HEK293 (cell line): ENCODE data around the gene RPS28.
A peak's percentile ranks its signal among the peaks of the same experiment; 100 is the strongest.

Source experiments
- CTCF ChIA-PET: fragments of 350-600 bp; formaldehyde crosslinking; extraction: SDS; loops from one replicate; lab custom pipeline; 2021; ENCODE audit warnings: antibody characterized with exemption; lab: Yijun Ruan, JAX
- POLR2A ChIA-PET: fragments of 300-600 bp; formaldehyde crosslinking; extraction: SDS; loops from one replicate; lab custom pipeline; 2020; ENCODE audit warnings: antibody characterized with exemption, inconsistent platforms; lab: Yijun Ruan, JAX
- H3K27ac ChIP-seq: fragments of 200-500 bp; sonication (Bioruptor generic); 2 replicates; pipeline ENCODE4 v1.5.1; 2014; ENCODE audit warnings: low read depth, low read length, control low read depth, inconsistent platforms; ENCODE audit errors: extremely low read depth
- H3K36me3 ChIP-seq, 2 experiments: fragments of 200-500 bp in 1 of 2; sonication (Bioruptor generic) in 1 of 2; 1 replicate in 1 of 2; 2 replicates in 1 of 2; pipeline ENCODE4 v1.5.1; 2014 to 2017; ENCODE audit warnings: inconsistent platforms in 2 of 2, low read length in 2 of 2; ENCODE audit not compliant: control insufficient read depth in 2 of 2, insufficient read depth in 1 of 2
- H3K4me1 ChIP-seq: fragments of 200-500 bp; sonication (Bioruptor generic); 2 replicates; pipeline ENCODE4 v1.5.1; 2014; ENCODE audit warnings: mild to moderate bottlenecking, low read length, inconsistent platforms; ENCODE audit not compliant: control insufficient read depth, insufficient read depth
- H3K4me3 ChIP-seq: 2 replicates; pipeline ENCODE4 v1.5.1; 2011; ENCODE audit warnings: low read depth, mild to moderate bottlenecking, control low read depth, low read length, moderate library complexity
- H3K9me3 ChIP-seq: fragments of 200-500 bp; sonication (Bioruptor generic); 2 replicates; pipeline ENCODE4 v1.5.1; 2014; ENCODE audit warnings: low read depth, low read length, inconsistent platforms; ENCODE audit not compliant: control insufficient read depth, insufficient read depth
- RBAK ChIP-seq: fragments of 450-650 bp; formaldehyde crosslinking; IDR thresholded peaks from 2 replicates; pipeline ENCODE4 v1.5.1; 2016; ENCODE audit warnings: missing biosample characterization, missing genetic modification characterization
- ZBTB20 ChIP-seq: fragments of 450-650 bp; formaldehyde crosslinking; IDR thresholded peaks from 2 replicates; pipeline ENCODE4 v1.5.1; 2016; ENCODE audit warnings: missing biosample characterization, missing genetic modification characterization
- ZFP3 ChIP-seq: fragments of 450-650 bp; formaldehyde crosslinking; IDR thresholded peaks from 2 replicates; pipeline ENCODE4 v1.5.1; 2016; ENCODE audit warnings: low read depth, missing biosample characterization, missing genetic modification characterization
- ZNF121 ChIP-seq: fragments of 450-650 bp; formaldehyde crosslinking; IDR thresholded peaks from 2 replicates; pipeline ENCODE4 v1.5.1; 2016; ENCODE audit warnings: missing biosample characterization, missing genetic modification characterization
- ZNF138 ChIP-seq: fragments of 450-650 bp; formaldehyde crosslinking; IDR thresholded peaks from 2 replicates; pipeline ENCODE4 v1.5.1; 2016; ENCODE audit warnings: missing biosample characterization, missing genetic modification characterization, borderline replicate concordance
- ZNF140 ChIP-seq: fragments of 450-650 bp; formaldehyde crosslinking; IDR thresholded peaks from 2 replicates; pipeline ENCODE4 v1.5.1; 2016; ENCODE audit warnings: missing biosample characterization, missing genetic modification characterization
- ZNF341 ChIP-seq: fragments of 450-650 bp; formaldehyde crosslinking; IDR thresholded peaks from 2 replicates; pipeline ENCODE4; 2016; ENCODE audit warnings: low read depth, missing biosample characterization, missing genetic modification characterization
- ZNF585B ChIP-seq: fragments of 450-650 bp; formaldehyde crosslinking; IDR thresholded peaks from 2 replicates; pipeline ENCODE4 v1.5.1; 2016; ENCODE audit warnings: missing biosample characterization, missing genetic modification characterization
- ZNF626 ChIP-seq: fragments of 450-650 bp; sonication (Bioruptor Pico); formaldehyde crosslinking; IDR thresholded peaks from 2 replicates; pipeline ENCODE4 v1.5.1; 2018; ENCODE audit warnings: missing biosample characterization, missing genetic modification characterization, inconsistent platforms
- ZNF776 ChIP-seq: fragments of 450-650 bp; formaldehyde crosslinking; IDR thresholded peaks from 2 replicates; pipeline ENCODE4 v1.5.0; 2017; ENCODE audit warnings: missing biosample characterization, missing genetic modification characterization, borderline replicate concordance
- ZNF791 ChIP-seq: fragments of 450-650 bp; formaldehyde crosslinking; IDR thresholded peaks from 2 replicates; pipeline ENCODE4 v1.5.1; 2016; ENCODE audit warnings: missing biosample characterization, missing genetic modification characterization
- TF ChIP-seq, protein P1 (sequence below): fragments of 450-650 bp; formaldehyde crosslinking; IDR thresholded peaks from 2 replicates; pipeline ENCODE4 v1.5.1; 2017; ENCODE audit warnings: missing biosample characterization, missing genetic modification characterization
- TF ChIP-seq, protein P2 (sequence below): fragments of 450-650 bp; formaldehyde crosslinking; IDR thresholded peaks from 2 replicates; pipeline ENCODE4 v1.5.1; 2016; ENCODE audit warnings: missing biosample characterization, missing genetic modification characterization, borderline replicate concordance
- TF ChIP-seq, protein P3 (sequence below): fragments of 450-650 bp; formaldehyde crosslinking; IDR thresholded peaks from 2 replicates; pipeline ENCODE4 v1.5.1; 2016; ENCODE audit warnings: missing biosample characterization, missing genetic modification characterization
- TF ChIP-seq, protein P4 (sequence below): fragments of 450-650 bp; formaldehyde crosslinking; IDR thresholded peaks from 2 replicates; pipeline ENCODE4 v1.5.1; 2016; ENCODE audit warnings: missing biosample characterization, missing genetic modification characterization
- TF ChIP-seq, protein P5 (sequence below): fragments of 450-650 bp; formaldehyde crosslinking; IDR thresholded peaks from 2 replicates; pipeline ENCODE4 v1.5.1; 2016; ENCODE audit warnings: missing biosample characterization, missing genetic modification characterization
- TF ChIP-seq, protein P6 (sequence below): fragments of 450-650 bp; formaldehyde crosslinking; IDR thresholded peaks from 2 replicates; pipeline ENCODE4 v1.5.1; 2016; ENCODE audit warnings: missing biosample characterization, missing genetic modification characterization

The RPS28 gene

DNA sequence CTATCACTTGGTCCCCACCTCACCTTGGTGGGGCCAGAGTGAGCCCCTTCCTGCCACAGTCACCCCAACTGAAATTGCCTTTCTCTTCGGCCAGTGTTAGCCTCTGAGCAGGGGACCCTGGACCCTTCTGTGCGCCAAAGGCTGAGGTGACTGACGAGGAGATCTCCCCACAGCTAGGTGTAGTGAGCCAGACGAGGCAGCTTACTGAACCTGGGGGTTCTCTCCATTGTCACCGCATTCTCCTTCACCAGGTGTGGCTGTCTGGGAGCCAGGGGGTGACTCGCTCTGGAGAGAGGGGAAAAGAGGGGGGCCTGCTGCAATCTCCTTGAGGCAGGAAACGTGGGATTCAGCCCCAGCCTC lies 1.3 kb downstream of the RPS28 start:
- TF ChIP-seq ZNF626 (tag by site-specific recombination) (no peak), ZNF140 (tag by site-specific recombination) (no peak), ZNF341 (no peak), ZNF121 (tag by site-specific recombination) (no peak), ZNF138 (tag by site-specific recombination) (no peak), ZNF585B (tag by site-specific recombination) (no peak), ZNF776 (tag by site-specific recombination) (no peak), ZNF791 (tag by site-specific recombination) (no peak), RBAK (no peak)
- TF ChIP-seq, protein P1, sequence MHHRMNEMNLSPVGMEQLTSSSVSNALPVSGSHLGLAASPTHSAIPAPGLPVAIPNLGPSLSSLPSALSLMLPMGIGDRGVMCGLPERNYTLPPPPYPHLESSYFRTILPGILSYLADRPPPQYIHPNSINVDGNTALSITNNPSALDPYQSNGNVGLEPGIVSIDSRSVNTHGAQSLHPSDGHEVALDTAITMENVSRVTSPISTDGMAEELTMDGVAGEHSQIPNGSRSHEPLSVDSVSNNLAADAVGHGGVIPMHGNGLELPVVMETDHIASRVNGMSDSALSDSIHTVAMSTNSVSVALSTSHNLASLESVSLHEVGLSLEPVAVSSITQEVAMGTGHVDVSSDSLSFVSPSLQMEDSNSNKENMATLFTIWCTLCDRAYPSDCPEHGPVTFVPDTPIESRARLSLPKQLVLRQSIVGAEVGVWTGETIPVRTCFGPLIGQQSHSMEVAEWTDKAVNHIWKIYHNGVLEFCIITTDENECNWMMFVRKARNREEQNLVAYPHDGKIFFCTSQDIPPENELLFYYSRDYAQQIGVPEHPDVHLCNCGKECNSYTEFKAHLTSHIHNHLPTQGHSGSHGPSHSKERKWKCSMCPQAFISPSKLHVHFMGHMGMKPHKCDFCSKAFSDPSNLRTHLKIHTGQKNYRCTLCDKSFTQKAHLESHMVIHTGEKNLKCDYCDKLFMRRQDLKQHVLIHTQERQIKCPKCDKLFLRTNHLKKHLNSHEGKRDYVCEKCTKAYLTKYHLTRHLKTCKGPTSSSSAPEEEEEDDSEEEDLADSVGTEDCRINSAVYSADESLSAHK (tag by site-specific recombination) = no peak
- TF ChIP-seq, protein P2, sequence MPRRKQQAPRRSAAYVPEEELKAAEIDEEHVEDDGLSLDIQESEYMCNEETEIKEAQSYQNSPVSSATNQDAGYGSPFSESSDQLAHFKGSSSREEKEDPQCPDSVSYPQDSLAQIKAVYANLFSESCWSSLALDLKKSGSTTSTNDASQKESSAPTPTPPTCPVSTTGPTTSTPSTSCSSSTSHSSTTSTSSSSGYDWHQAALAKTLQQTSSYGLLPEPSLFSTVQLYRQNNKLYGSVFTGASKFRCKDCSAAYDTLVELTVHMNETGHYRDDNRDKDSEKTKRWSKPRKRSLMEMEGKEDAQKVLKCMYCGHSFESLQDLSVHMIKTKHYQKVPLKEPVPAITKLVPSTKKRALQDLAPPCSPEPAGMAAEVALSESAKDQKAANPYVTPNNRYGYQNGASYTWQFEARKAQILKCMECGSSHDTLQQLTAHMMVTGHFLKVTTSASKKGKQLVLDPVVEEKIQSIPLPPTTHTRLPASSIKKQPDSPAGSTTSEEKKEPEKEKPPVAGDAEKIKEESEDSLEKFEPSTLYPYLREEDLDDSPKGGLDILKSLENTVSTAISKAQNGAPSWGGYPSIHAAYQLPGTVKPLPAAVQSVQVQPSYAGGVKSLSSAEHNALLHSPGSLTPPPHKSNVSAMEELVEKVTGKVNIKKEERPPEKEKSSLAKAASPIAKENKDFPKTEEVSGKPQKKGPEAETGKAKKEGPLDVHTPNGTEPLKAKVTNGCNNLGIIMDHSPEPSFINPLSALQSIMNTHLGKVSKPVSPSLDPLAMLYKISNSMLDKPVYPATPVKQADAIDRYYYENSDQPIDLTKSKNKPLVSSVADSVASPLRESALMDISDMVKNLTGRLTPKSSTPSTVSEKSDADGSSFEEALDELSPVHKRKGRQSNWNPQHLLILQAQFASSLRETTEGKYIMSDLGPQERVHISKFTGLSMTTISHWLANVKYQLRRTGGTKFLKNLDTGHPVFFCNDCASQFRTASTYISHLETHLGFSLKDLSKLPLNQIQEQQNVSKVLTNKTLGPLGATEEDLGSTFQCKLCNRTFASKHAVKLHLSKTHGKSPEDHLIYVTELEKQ = no peak
- TF ChIP-seq, protein P3, sequence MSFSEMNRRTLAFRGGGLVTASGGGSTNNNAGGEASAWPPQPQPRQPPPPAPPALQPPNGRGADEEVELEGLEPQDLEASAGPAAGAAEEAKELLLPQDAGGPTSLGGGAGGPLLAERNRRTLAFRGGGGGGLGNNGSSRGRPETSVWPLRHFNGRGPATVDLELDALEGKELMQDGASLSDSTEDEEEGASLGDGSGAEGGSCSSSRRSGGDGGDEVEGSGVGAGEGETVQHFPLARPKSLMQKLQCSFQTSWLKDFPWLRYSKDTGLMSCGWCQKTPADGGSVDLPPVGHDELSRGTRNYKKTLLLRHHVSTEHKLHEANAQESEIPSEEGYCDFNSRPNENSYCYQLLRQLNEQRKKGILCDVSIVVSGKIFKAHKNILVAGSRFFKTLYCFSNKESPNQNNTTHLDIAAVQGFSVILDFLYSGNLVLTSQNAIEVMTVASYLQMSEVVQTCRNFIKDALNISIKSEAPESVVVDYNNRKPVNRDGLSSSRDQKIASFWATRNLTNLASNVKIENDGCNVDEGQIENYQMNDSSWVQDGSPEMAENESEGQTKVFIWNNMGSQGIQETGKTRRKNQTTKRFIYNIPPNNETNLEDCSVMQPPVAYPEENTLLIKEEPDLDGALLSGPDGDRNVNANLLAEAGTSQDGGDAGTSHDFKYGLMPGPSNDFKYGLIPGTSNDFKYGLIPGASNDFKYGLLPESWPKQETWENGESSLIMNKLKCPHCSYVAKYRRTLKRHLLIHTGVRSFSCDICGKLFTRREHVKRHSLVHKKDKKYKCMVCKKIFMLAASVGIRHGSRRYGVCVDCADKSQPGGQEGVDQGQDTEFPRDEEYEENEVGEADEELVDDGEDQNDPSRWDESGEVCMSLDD (tag by site-specific recombination) = no peak
- TF ChIP-seq, protein P4, sequence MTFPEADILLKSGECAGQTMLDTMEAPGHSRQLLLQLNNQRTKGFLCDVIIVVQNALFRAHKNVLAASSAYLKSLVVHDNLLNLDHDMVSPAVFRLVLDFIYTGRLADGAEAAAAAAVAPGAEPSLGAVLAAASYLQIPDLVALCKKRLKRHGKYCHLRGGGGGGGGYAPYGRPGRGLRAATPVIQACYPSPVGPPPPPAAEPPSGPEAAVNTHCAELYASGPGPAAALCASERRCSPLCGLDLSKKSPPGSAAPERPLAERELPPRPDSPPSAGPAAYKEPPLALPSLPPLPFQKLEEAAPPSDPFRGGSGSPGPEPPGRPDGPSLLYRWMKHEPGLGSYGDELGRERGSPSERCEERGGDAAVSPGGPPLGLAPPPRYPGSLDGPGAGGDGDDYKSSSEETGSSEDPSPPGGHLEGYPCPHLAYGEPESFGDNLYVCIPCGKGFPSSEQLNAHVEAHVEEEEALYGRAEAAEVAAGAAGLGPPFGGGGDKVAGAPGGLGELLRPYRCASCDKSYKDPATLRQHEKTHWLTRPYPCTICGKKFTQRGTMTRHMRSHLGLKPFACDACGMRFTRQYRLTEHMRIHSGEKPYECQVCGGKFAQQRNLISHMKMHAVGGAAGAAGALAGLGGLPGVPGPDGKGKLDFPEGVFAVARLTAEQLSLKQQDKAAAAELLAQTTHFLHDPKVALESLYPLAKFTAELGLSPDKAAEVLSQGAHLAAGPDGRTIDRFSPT = no peak
- Histone ChIP-seq H3K27ac (no peak overlapping the region; the same call in 1 of the 2 replicates), H3K36me3 (peaks cover 7 to 32% of the 10 kb centered on the region in 2 experiments), H3K4me1 (peaks cover 5% of the 10 kb centered on the region; the same call in 1 of the 2 replicates), H3K9me3 (no peaks in the 10 kb centered on the region), H3K4me3 (peak overlapping the region; percentile 97)
- CTCF ChIA-PET = interaction anchor here (0.7 kb wide), 2 partner anchors 10 to 31 kb away, joined by 3 to 4 read pairs; no protein-coding TSS in a partner anchor
- POLR2A ChIA-PET = interaction anchor here (0.6 to 2.0 kb wide), 4 partner anchors 12 to 236 kb away, joined by 3 to 22 read pairs (median 3); no protein-coding TSS in a partner anchor

DNA sequence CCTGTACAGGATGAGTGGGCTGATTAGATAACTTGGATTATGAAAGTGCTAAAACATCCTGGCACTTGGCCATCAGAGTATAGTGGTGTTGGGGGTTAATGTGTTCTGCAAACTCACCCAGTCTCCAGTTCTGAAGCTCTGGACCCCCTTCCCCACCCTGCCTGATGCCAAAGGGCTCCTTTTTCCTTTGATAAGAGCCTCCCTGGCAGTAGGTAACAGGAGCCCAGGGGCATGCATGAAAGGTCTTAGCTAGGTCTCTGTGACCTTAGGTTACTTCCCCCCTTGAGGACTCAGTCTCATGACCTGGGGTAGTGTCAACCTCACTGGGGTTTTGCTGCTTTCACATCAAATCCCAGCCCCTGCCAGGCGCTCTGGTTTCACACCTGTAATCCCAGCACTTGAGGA lies 2.5 kb downstream of the RPS28 start:
- H3K27ac ChIP-seq = no peak overlapping the region
- H3K36me3 ChIP-seq = peaks cover 7 to 32% of the 10 kb centered on the region in 2 experiments
- no peaks in the 10 kb centered on the region for H3K9me3 ChIP-seq
- CTCF ChIA-PET = interaction anchor here (0.7 to 1.4 kb wide), 3 partner anchors 10 to 20 kb away, joined by 3 to 5 read pairs (median 4); no protein-coding TSS in a partner anchor
- TF ChIP-seq, protein P5, sequence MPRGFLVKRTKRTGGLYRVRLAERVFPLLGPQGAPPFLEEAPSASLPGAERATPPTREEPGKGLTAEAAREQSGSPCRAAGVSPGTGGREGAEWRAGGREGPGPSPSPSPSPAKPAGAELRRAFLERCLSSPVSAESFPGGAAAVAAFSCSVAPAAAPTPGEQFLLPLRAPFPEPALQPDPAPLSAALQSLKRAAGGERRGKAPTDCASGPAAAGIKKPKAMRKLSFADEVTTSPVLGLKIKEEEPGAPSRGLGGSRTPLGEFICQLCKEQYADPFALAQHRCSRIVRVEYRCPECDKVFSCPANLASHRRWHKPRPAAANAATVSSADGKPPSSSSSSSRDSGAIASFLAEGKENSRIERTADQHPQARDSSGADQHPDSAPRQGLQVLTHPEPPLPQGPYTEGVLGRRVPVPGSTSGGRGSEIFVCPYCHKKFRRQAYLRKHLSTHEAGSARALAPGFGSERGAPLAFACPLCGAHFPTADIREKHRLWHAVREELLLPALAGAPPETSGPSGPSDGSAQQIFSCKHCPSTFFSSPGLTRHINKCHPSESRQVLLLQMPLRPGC = no peak
- TF ChIP-seq, protein P6, sequence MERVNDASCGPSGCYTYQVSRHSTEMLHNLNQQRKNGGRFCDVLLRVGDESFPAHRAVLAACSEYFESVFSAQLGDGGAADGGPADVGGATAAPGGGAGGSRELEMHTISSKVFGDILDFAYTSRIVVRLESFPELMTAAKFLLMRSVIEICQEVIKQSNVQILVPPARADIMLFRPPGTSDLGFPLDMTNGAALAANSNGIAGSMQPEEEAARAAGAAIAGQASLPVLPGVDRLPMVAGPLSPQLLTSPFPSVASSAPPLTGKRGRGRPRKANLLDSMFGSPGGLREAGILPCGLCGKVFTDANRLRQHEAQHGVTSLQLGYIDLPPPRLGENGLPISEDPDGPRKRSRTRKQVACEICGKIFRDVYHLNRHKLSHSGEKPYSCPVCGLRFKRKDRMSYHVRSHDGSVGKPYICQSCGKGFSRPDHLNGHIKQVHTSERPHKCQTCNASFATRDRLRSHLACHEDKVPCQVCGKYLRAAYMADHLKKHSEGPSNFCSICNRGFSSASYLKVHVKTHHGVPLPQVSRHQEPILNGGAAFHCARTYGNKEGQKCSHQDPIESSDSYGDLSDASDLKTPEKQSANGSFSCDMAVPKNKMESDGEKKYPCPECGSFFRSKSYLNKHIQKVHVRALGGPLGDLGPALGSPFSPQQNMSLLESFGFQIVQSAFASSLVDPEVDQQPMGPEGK (tag by site-specific recombination) = 0 out of 2 replicates have a peak, but pooled peaks have one; percentile 15
- TF ChIP-seq ZFP3 (peak; percentile 73; the same call in 1 of the 2 replicates), ZBTB20 (peak; percentile 25; the same call in 1 of the 2 replicates)
- POLR2A ChIA-PET = interaction anchor here (0.9 to 2.2 kb wide), 6 partner anchors 11 to 455 kb away, joined by 3 to 9 read pairs (median 4); no protein-coding TSS in a partner anchor
- H3K4me1 ChIP-seq = peaks cover 5% of the 10 kb centered on the region; the same call in 1 of the 2 replicates
- no peak overlapping the region for H3K4me3 ChIP-seq
